Activated CD8-positive, alpha-beta memory T cell treated with anti-CD3 and anti-CD28 coated beads, Interleukin-2, amount 50 U/mL, for 48 hours (primary cell): ENCODE measurements around the gene CD160.
"Not testable (repeated sequence)": the region's sequence is repeated elsewhere in the genome, so short reads cannot be mapped to it uniquely, and the experiment has no call there.

Experiments used
- DNase-seq: peaks from one replicate; pipeline ENCODE4 v3.0.0-alpha.2; 2020

The CD160 gene

GRCh38 chr1:145710291-145711027 lies 8.8 kb upstream of the CD160 start:
- DNase-seq = no peak

DNA sequence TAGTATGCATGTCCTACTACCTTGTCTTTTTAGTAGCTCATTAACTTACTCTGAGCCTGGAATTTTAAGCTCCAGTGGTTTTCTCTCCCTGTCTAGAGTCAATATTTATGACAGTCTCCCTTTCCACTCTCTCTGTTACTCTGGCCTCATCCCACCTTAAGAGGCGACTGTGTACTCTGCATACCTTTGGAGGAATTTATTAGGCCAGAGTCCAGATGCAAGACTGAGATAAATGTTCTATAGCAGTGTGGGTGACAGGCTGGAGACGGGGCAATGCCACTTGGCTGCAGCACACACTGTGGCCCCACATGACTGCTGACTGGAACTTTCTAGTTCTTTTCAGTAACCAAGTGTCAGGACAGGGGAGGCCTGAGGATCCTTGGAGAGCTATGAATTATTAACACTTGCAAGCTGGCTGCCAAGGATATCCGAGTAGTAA lies 8.1 kb upstream of the CD160 start:
- peak; percentile 23 for DNase-seq

DNA sequence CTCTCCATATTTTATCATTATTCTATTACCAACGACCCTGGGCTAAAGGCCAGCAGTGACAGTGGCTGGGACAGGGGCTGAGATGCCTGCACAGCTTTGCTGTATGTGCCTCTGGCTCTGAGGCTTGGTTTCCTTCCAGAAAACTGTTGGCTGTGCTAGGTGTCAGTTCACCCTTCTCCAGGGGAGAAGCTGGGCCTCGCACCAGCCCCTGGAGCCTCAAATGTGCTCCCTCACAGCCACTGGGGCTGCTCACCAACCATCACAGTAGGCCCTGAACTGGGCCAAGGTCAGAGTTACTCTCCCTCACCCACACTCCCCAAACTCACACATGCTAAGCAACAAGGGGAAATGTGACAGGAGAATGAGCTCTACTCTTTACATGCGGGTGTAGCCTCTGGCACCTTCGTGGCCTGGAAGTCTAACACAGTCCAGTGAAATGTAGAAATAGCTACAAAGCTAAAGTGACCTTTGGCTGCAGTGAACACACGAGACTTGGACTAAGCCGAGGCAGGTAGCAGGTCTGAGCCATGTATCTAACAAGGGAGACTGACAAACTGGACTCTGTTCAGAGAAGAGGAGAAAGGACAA lies 4.7 kb upstream of the CD160 start:
- DNase-seq = no peak

- DNase-seq = no peak
These were observed 2.5 kb upstream of the CD160 start for GRCh38 chr1:145716641-145717345.

DNA sequence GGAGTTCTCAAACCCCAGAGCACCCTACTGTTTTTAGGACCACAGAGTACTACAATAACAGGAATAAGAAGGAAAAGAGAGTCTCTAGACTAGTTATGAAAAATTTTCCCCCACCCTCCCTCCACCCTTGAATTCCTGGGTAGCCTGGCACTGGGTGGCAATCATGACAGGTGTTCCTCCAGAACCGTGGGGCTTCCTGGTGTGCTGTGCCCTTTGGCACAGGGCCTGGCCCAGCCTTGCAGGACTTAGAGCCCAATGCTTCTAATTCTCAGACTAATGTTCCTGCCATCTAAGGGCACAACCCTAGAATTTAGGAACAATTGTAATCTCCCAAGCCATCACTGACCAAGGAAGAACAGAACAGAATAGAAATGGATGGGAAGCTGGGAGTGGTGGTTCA lies 1.5 kb upstream of the CD160 start:
- no peak for DNase-seq

DNA sequence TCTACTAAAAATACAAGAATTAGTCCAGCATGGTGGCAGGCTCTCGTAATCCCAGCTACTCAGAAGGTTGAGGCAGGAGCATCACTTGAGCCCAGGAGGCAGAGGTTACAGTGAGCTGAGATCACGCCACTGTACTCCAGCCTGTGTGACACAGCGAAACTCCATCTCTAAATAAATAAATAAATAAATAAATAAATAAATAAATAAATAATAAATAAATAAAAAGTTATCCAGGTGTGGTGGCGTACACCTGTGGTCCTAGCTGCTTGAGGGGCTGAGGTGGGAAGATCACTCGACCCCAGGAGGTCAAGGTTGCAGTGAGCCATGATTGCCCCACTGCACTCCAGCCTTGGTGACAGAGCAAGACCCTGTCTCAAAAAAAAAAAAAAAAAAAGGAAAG lies 834 bp upstream of the CD160 start:
- DNase-seq = not testable (repeated sequence)

GRCh38 chr1:145720556-145720877 lies 1.2 kb downstream of the CD160 start:
- no peak for DNase-seq

GRCh38 chr1:145720878-145721671 lies 1.8 kb downstream of the CD160 start:
- peak; percentile 95 for DNase-seq

DNA sequence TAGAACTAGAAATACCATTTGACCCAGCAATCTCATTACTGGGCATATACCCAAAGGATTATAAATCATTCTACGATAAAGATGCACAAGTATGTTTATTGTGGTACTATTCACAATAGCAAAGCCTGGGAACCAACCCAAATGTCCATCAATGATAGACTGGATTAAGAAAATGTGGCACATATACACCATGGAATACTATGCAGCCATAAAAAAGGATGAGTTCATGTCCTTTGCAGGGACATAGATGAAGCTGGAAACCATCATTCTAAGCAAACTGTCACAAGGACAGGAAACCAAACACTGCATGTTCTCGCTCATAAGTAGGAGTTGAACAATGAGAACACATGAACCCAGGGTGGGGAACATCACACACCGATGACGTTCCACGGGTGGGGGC lies 6.9 kb downstream of the CD160 start:
- DNase-seq = not testable (repeated sequence)

DNA sequence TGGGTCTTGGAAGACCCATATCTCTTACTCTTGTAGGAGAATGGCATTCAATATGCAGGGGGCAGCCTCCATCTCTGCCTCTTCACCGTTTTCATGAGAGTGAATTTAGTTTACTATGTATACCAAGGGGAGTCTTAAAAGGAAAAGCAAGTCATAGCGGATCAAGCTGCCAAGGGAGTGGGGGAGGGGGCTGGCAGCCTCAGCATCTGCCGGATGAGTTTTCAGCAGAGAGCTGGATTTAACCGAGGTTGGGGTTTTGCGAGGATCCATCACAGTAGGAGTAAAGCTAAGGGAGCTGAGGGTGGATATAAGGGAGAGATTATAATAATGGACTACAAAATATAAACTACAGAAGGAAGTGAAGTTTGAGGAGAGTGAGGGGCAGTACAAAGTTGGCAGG lies 9.9 kb downstream of the CD160 start:
- no peak for DNase-seq

- DNase-seq = no peak
These were observed 10.6 kb downstream of the CD160 start for GRCh38 chr1:145729666-145730436.

DNA sequence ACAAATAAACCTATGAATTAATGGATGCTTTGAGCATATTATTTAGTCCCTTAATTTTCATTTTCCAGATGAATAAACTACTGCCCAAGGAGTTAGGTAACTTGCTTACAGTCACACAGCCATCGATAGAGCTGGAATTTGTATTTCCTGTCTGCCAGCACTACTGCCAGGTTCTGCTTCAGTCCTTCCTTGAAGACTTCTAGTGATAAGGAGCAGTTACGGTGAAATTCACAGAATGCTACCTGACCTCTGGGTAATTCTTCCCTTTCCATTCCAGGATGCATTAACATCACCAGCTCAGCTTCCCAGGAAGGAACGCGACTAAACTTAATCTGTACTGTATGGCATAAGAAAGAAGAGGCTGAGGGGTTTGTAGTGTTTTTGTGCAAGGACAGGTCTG lies 11.2 kb downstream of the CD160 start:
- no peak for DNase-seq

GRCh38 chr1:145730900-145731299 lies 11.6 kb downstream of the CD160 start:
- DNase-seq = no peak

GRCh38 chr1:145736191-145736590 lies 16.9 kb downstream of the CD160 start:
- no peak for DNase-seq

GRCh38 chr1:145740269-145740668 lies 21.0 kb downstream of the CD160 start:
- DNase-seq = no peak

DNA sequence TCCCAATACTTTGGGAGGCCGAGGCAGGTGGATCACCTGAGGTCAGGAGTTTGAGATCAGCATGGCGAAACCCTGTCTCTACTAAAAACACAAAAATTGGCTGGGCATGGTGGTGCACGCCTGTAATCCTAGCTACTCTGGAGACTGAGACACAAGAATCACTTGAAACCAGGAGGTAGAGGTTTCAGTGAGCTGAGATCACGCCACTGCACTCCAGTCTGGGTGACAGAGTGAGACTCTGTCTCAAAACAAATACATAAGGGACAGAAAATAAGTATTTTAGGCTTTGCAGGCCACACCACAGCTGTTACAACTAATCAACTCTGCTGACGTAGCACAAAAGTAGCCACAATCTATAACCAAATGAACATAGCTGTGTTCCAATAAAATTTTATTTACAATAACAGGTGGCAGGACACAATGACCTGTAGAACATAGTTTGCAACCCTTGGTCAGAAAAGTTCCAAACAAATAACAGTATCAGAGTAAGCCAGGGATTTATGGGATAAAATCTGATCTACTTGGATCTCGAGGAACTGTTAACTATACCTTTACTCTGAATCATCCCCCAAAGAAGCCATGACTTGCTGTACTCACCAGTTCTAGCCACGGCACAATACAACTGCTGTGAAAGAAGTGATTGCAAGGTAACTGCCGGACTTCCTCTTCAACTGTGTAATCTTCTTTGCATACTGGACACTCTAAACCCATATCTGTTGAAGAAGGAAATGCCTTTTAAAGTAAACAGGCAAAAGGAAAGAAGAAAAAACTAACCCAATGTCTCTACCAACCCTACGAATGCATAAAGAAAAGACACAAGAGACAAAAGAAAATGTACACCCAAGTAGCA lies 28.3 kb downstream of the CD160 start:
- DNase-seq = no peak

DNA sequence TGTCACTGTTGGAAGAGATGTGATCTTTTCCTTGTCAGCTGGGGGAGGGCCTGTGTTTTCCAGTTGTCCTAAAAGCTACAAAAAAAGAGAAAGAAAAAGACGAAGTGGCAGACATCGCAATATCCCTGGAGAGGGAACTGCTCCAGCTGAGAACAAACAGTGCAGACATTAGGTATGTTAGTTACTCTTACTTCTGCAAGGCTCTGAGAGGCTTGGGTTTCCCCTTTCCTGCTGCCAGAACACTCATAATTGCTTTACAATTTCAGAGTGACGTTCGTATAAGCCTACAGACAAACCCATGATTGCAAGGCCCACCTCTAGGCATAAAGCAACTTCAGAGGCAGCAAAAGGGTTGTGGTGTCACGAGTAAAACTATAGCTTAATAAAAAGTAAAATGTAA lies 31.1 kb downstream of the CD160 start:
- no peak for DNase-seq

- DNase-seq = no peak
These were observed 32.3 kb downstream of the CD160 start for GRCh38 chr1:145751491-145752037.

DNA sequence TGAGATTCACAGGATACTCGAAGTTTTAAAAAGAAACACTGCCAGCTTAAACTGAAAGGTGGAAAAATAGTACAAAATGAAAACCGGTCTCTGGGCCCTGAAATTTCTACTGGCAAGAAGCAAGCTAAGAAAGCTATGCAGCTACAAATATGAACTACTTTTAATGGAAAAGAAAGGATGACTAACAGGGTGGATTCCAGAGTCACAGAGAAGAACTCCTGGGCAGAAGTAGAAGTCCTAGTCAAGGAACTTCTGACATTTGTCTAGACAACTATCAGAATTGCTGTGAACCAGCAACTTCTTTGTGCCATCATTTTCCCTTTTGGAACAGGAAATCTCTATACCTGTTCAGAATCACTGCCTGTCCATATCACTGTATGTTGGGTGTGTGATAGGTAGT lies 38.1 kb downstream of the CD160 start:
- no peak for DNase-seq

- DNase-seq = no peak
These were observed 38.8 kb downstream of the CD160 start for GRCh38 chr1:145758116-145758515.

GRCh38 chr1:145758575-145758974 lies 39.3 kb downstream of the CD160 start:
- DNase-seq = no peak
